ENCODE data around the gene MCU. TPM values are rescaled to one million over a fixed set of nuclear protein-coding genes. Genes with fewer than 3 reads are reported as not detected.

MCU gene
- total and polyA plus RNA-seq, 2 of the 4 experiments (the other 2 are of a cell fraction), result 36.2 to 36.7 TPM

DNA sequence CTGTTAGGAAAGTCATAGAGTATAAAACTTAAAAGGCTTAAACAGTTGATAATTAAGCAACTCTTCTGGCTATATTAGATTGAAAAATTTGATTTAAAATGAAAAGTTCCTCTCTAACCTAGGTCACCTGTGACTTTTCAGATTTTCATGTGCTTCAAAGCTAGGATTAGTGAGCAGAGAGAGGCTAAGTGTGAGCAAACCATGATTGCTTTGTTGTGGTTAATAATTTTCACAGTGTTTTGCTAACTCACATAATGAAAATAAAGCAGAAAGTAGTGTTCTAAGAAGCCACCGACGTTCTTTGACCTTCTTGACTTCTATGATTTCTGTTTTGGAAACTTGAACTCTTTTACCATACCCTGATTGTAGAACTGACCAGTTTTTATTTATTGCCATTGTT is 126.1 kb downstream of the MCU start:
- Histone ChIP-seq H2BK5ac (ENCODE audit: low read depth, low read length, poor library complexity, severe bottlenecking) (no peak overlapping the region), H2AFZ (replicated peaks; ENCODE audit: low read length, poor library complexity) (no peak overlapping the region), H3K18ac (ENCODE audit: low read depth, low read length) (no peak overlapping the region), H3K27ac (ENCODE audit: insufficient read depth, low read length) (no peak overlapping the region), H4K20me1 (ENCODE audit: insufficient read depth, low read length) (0 out of 2 replicates have a peak, but pooled peaks cover 1% of the 10 kb centered on the region), H3K4ac (ENCODE audit: low read depth, low read length) (no peak overlapping the region), H3K9me1 (ENCODE audit: insufficient read depth, low read length) (0 out of 2 replicates have a peak, but pooled peaks cover 3% of the 10 kb centered on the region), H3K23ac (ENCODE audit: low read depth, low read length) (no peak overlapping the region), H3K9ac (ENCODE audit: low read depth, low read length) (no peak overlapping the region), H2AK5ac (ENCODE audit: low read depth, low read length) (no peak overlapping the region), H3K9me3 (ENCODE audit: control insufficient read depth, insufficient read depth, low read length) (no peaks in the 10 kb centered on the region), H2AK9ac (replicated peaks; ENCODE audit: low read depth, low read length, poor library complexity) (no peak overlapping the region), H3K4me3 (ENCODE audit: insufficient read depth, low read depth, low read length) (no peak overlapping the region), H2BK20ac (ENCODE audit: low read depth, low read length) (no peak overlapping the region), H2BK15ac (ENCODE audit: low read depth, low read length) (no peak overlapping the region), H4K91ac (ENCODE audit: insufficient read depth, low read depth, low read length) (no peak overlapping the region), H3K14ac (replicated peaks; ENCODE audit: low read depth, low read length) (no peak overlapping the region), H4K5ac (ENCODE audit: low read depth, low read length) (no peak overlapping the region), H2BK120ac (ENCODE audit: low read depth, low read length) (no peak overlapping the region), H4K8ac (ENCODE audit: low read depth in 2 of 2, low read length in 2 of 2) (no peak overlapping the region), H3K36me3 (ENCODE audit: control insufficient read depth, insufficient read depth, low read length) (no peaks in the 10 kb centered on the region), H3K4me1 (ENCODE audit: control insufficient read depth, insufficient read depth, low read length) (peaks cover 1% of the 10 kb centered on the region; the same call in 1 of the 2 replicates), H3K27me3 (ENCODE audit: control insufficient read depth, insufficient read depth, low read length) (no peaks in the 10 kb centered on the region), H3K79me1 (ENCODE audit: low read depth in 1 of 2, low read length in 2 of 2) (peaks cover 17 to 24% of the 10 kb centered on the region in 2 experiments), H3K4me2 (ENCODE audit: low read depth, low read length) (no peak overlapping the region), H3K56ac (ENCODE audit: extremely low read depth, insufficient read depth, low read length) (no peak overlapping the region)
- intact Hi-C loops (cut with micrococcal nuclease) (no loop called here), in situ Hi-C loops (cut with MboI; ENCODE audit: low sequenced_read_pairs) (no loop called here), dilution Hi-C loops (cut with HindIII; ENCODE audit: low sequenced_read_pairs, unreplicated experiment) (no loop called here)
- ATAC-seq (ENCODE audit: low read depth) (no peak), DNase-seq (no peak)
- ChIA-PET POLR2A (ENCODE audit: unreplicated experiment) (no interaction called here), CTCF (interaction anchor here (0.7 kb wide), 1 partner anchor 75 kb away, joined by 3 read pairs; no protein-coding TSS in a partner anchor)
- BruUV-seq (replicated peaks), result no TSS peak
- TF ChIP-seq NFE2L2 (IDR thresholded peaks at IDR 0.05; ENCODE audit: low read depth, low read length) (no peak), FOS (IDR thresholded peaks at IDR 0.05; ENCODE audit: low read depth, low read length) (no peak), SMC3 (IDR thresholded peaks at IDR 0.05; ENCODE audit: low read depth, low read length) (no peak), MXI1 (IDR thresholded peaks at IDR 0.05; ENCODE audit: borderline replicate concordance, low read depth, low read length) (no peak), BHLHE40 (IDR thresholded peaks at IDR 0.05; ENCODE audit: low read depth, low read length) (no peak), RCOR1 (IDR thresholded peaks at IDR 0.05; ENCODE audit: insufficient replicate concordance, low read length) (no peak), POLR2A (IDR thresholded peaks at IDR 0.05; ENCODE audit: low read depth, low read length) (no peak), MAZ (IDR thresholded peaks at IDR 0.05; ENCODE audit: borderline replicate concordance, low read depth, low read length) (no peak), RAD21 (IDR thresholded peaks at IDR 0.05; ENCODE audit: low read length) (no peak), RFX5 (IDR thresholded peaks at IDR 0.05; ENCODE audit: low read depth, low read length) (no peak), CEBPB (IDR thresholded peaks at IDR 0.05; ENCODE audit: low read depth, low read length) (no peak), MAFK (IDR thresholded peaks at IDR 0.05; ENCODE audit: low read depth, low read length) (no peak), CHD1 (IDR thresholded peaks at IDR 0.05; ENCODE audit: low read depth, low read length) (no peak)
- TF ChIP-seq, protein P1, sequence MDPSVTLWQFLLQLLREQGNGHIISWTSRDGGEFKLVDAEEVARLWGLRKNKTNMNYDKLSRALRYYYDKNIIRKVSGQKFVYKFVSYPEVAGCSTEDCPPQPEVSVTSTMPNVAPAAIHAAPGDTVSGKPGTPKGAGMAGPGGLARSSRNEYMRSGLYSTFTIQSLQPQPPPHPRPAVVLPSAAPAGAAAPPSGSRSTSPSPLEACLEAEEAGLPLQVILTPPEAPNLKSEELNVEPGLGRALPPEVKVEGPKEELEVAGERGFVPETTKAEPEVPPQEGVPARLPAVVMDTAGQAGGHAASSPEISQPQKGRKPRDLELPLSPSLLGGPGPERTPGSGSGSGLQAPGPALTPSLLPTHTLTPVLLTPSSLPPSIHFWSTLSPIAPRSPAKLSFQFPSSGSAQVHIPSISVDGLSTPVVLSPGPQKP (IDR thresholded peaks at IDR 0.05; ENCODE audit: borderline replicate concordance, low read depth, low read length), result no peak
- TF ChIP-seq, protein P2, sequence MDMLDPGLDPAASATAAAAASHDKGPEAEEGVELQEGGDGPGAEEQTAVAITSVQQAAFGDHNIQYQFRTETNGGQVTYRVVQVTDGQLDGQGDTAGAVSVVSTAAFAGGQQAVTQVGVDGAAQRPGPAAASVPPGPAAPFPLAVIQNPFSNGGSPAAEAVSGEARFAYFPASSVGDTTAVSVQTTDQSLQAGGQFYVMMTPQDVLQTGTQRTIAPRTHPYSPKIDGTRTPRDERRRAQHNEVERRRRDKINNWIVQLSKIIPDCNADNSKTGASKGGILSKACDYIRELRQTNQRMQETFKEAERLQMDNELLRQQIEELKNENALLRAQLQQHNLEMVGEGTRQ (IDR thresholded peaks at IDR 0.05; ENCODE audit: low read depth, low read length), result no peak
- TF ChIP-seq, protein P3, sequence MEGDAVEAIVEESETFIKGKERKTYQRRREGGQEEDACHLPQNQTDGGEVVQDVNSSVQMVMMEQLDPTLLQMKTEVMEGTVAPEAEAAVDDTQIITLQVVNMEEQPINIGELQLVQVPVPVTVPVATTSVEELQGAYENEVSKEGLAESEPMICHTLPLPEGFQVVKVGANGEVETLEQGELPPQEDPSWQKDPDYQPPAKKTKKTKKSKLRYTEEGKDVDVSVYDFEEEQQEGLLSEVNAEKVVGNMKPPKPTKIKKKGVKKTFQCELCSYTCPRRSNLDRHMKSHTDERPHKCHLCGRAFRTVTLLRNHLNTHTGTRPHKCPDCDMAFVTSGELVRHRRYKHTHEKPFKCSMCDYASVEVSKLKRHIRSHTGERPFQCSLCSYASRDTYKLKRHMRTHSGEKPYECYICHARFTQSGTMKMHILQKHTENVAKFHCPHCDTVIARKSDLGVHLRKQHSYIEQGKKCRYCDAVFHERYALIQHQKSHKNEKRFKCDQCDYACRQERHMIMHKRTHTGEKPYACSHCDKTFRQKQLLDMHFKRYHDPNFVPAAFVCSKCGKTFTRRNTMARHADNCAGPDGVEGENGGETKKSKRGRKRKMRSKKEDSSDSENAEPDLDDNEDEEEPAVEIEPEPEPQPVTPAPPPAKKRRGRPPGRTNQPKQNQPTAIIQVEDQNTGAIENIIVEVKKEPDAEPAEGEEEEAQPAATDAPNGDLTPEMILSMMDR (conservative IDR thresholded peaks at IDR 0.05; ENCODE audit: low read depth, low read length), result no peak
- WGBS, 2 experiments (ENCODE audit: extremely low coverage in 2 of 2, insufficient read length in 1 of 2), result no CpG with 5 or more reads among the region's 2 CpGs

Measured in IMR-90 (cell line).